Myocyte (in vitro differentiated cells): ENCODE results near the gene PRKCA. TPM values are rescaled to one million over a fixed set of nuclear protein-coding genes. Genes with fewer than 3 reads are reported as not detected.
"Not testable (repeated sequence)": the region's sequence is repeated elsewhere in the genome, so short reads cannot be mapped to it uniquely, and the experiment has no call there.

Experiments used
- DNase-seq: peaks from one replicate; pipeline ENCODE4 v3.0.0-alpha.2; 2012; ENCODE audit warnings: low read depth
- total RNA-seq: library from RNA; depleted of rRNA; stranded (reverse); fragments of >200 nt; gene quantifications from 2 replicates; pipeline ENCODE4 v1.2.3, GENCODE V29; 2014

The PRKCA gene
- total RNA-seq, 1 donor from 2014 or later, result 8.6 TPM

DNA sequence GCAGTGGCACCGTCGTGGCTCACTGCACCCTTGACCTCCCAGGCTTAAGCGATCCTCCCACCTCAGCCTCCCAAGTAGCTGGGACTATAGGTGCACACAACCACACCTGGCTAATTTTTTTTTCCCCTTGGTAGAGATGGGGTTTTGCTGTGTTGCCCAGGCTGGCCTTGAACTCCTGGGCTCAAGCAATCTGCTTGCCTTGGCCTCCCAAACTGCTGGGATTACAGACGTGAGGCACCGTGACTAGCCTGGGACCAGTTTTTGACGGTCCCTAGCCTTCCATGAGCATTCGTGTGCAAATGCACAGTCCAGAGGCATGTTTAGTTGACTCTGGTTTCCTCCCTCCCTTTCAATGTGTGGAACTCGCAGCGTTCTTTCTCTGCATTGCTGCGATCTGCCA, 48.2 kb downstream of the PRKCA start:
- not testable (repeated sequence) for DNase-seq

DNA sequence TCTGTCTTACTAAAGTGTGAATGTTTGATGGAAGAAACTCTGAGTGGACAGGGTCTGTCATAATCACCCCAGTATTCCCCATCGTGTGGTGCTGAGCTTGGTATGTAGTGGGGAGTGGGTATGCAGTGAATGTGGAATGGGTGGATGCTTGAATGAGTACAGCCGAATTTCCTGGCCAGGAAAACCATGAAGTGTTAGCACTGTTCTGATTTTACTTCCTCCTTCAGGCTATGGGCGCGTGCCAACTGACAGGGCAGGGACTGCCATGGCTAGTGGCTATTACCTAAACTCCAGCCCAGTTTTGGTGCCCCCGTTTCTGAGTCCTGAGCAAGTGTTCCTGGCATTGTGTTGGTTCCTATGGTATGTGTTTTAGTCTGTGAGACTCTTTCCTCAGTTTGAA, 48.6 kb downstream of the PRKCA start:
- no peak for DNase-seq

DNA sequence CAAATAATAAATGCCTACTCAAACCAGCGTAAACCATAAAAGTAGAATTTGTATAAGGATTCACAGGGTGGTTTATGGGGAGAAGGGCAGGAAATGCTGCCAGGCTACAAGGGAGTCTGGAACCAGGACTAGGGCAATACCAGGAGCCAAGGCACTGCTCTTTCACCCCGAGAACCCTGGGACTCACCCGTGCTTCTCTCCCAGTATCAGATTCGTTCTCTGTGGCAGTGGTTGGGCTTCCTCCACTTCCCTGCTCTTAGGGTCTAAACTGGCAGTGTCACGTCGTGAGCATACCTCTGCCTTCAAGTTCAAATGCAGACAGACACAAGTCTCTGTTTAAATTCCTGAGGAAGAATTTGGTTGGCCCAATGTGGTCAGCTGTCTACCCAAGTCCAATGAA, 49.3 kb downstream of the PRKCA start:
- no peak for DNase-seq

DNA sequence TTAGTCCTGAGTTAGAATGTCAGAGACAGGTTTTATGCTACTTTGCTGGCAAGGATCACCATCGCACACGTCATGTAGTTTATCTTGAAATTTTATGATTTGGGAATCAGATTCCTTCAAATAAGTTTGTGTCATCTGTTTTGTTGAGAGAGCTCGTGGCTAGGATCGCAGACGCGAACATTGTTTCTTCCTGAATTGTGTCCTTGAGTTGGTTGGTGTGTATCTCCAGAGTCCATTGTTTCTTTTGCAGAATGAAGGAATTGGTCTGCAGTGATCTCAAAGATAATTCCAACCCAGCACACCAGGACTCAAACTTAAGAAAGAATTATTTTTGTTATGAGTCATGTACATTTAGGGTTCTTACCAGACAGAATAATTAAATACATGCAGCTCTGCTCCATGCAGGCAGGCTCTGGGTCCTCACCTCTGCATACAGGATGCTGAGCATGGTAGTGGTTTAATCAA, 51.6 kb downstream of the PRKCA start:
- no peak for DNase-seq

DNA sequence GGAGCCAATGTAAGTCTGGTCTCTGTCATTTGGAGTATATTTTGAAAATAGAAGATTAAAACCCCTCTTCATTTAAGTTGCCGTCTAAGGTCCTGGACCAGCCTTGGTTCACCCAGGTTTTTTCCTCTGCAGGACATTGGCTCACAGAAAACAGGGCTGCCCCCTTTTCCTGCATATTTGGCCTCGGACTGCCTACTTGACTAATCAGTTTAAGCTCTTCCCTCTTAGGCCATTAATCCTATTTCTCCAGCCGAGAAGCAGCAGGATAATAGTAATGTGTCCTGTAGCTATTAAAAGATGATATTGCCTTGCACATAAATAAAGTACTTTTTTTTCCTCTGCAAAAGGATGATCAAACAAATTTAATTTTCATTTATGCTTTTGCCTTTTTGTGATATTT, 52.1 kb downstream of the PRKCA start:
- no peak for DNase-seq

DNA sequence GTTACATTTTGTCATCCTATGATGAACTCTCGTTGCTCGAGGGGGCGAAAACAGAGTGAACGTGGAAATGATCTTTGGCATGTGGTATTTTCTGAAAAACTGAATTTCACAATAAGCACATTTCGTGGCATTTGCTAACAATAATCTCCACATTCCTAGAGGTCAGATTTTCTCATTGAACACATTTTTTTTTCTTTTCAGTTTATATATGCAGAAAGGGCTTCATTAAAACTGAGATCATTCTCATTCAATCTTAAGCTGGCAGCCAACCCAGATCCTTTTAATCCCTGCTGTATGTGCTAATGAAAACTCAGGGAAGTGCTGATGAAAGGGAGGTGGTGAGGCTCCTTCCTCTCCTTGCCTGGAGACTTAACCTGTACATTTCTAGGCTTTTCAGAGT, 52.6 kb downstream of the PRKCA start:
- DNase-seq, result no peak

DNA sequence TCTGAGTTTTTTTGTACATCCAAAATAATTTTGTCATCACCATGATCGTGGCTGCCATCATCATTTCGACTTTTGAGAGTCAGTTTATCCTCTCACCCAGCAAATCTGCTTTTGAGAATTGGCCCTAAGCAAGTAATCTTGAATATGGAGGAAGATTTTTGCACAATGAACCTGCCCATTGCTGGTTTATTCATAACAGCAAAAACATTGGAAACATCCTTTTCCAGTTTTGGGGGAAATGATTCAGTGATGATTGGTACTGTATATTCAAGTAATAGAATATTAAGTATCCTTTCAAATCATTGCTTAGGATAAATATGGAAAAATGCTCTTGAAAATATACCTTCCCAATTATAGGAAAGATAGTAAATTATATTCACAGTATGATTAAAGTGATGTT, 53.1 kb downstream of the PRKCA start:
- DNase-seq, result no peak

DNA sequence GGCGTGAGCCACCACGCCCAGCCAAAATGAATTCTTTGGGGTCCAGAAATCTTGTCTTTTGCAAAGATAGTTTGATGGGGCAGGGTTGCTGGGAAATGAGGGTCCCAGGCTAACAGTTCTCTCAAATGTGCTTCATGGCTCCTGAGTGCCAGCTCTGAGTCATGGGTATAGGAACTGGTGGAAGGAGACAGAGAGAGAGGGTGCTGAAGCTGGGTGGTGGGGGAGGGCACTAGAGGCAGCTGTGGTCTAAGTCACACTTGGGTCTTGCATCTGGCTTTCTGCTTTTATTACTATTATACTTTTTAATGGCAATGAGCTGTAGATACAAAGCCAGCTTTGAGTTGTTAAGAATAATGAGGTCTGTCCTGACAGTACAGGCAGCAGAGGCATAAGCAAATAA, 54.6 kb downstream of the PRKCA start:
- DNase-seq, result peak; percentile 34

DNA sequence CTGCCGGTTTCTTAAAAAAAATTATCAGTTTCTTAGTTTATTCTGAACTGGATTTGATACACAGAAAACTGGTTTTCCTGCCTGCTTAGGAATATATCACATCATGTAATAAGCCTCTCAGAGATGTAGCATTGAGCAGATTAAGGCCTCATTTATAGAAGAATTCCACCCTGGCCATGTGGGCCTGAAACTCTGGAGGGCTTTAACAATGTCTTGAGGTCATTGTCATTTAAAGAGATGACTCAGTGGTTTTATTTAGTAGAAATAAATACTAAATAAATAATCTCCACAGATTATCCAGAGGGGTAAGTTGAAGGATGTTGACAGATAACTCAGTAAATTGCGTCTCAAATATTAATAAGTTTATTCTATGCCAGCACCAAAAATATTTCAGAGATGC, 56.9 kb downstream of the PRKCA start:
- no peak for DNase-seq

DNA sequence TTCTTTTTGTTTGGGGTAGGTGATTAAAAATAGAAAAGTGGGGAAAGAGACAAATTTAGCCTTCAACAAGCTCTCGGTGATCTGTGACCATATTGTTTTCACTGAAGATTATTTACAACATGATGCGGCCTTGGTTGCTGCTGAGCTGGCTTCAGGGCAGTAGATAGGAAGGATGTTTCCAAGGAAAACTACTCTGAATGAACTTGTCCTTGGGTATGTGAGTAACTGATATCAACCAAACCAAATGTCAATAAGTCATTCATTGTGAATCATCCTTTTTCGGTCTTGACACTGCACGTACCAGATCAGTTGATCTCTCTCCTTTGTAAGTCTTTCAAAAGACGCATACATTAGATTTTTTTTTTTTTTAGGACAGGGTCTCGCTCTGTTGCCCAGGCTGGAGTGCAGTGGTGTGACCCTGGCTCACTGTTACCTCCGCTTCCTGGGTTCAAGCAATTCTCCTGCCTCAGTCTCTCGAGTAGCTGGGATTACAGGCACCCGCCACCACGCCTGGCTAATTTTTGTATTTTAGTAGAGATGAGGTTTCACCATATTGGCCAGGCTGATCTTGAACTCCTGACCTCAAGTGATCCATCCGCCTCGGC, 58.6 kb downstream of the PRKCA start:
- DNase-seq, result not testable (repeated sequence)

DNA sequence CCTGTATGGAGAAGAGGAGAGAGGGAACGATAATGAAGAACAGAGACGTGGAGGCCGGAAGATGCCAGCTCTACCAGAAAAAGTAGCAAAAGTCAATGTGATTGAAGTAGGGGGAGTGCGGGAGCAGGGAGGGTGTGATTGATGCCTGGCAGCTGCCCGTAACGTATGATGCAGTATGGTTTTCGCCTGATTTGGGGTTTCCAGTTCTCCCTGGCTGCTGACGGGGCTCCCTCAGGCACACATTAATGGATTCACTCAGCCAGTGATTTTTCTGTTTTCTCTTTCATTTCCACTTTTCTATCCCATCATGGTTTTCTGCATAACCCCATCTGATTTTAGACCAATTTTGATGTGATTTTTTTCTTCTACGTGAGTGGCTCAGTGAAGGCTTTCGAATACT, 62.1 kb downstream of the PRKCA start:
- DNase-seq, result no peak

DNA sequence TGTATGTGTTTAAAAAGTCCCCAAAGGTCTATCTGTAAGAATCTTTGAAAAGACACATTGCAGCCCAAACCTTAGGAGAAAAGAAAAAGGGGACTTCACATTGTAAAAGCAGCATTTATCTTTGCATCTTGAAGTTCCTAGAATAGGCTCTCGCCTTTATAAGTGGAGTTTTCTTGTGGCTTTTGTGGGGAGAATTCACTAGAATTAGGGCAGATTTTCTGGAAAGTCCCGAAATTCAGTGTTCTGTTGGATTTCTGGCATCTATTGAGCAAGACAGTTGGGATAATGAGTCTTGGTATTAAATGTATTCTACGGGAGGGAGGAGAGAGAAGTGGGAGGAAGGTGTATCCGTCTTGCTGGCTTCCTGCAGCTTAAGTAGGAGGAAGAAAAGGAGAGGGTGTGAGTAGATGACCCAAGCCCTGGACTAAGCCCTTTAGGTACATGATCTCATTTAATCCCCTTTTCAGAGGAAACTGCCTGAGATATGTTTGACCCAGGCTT, 62.6 kb downstream of the PRKCA start:
- DNase-seq, result no peak

DNA sequence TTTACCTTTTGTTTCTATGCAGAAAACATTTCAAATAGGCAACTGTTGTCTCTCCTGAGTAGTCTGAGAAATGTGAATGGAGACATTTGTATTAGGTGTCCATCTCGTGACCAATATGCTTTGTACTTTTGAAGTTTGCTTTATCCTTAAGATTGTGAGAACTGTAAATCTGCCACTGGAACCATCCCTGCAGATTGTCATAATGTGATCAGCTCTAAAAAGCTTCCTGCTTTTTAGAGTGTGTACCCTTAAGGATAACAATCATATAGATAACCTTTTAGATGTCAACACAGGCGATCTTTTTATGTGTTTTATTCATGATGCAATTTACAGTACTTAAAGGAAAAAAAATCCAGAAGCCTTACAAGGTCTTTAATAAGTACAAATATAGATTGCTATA, 63.5 kb downstream of the PRKCA start:
- DNase-seq, result no peak

DNA sequence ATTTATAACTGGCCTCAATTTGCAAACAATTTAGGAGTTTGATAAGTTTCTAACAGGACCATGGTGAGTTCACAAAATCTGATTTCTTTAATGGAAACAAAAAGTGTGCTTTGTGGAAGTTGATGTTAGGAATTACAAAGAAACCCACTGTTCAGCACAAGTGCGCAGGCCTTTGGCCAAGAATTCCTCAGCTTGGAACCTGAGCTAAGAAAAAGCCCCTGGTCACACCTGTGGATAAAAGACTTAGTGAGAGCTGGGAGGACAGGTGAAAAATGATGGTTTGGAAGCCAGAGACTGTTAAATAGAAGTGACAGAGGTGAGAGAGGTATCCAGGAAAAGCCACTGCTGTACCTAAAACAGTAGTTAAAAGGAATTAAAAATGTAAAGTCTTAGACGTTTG, 64.7 kb downstream of the PRKCA start:
- DNase-seq, result no peak

DNA sequence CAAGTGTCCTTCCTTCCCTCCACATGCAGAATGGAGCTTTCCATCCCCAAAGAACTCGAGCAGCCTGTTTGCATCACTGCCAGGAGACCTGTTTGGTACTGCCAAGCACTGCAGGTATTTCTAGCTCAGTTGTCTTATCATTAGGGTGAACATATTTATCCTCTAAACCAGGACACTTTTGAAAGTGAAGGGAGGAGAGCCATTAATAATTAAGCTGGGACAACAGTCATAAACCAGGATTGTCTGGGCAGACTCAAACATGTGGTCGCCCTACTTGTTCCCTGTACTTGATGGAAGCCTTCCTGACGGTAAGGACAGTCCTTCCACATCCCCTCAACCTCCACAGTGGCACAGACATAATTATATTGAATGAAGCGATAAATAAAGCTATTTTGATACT, 67.4 kb downstream of the PRKCA start:
- no peak for DNase-seq

DNA sequence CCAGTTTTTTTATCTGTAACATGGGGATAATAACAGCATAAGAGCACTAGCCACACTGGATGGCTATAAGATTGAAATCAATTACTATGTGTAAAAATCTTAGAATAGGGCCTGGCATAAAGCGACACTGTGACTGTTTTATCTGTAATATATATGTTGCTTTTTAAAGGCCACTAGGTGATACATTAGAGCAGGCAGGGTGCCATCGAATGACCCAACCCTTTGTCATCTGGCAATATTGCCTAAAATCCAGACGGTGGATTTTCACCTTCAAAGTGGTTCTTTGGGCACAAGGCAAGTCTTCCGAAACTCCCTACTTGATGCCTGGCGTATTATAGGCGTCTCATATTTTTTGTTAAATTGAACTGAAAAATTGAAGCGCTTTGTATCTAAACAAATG, 69.1 kb downstream of the PRKCA start:
- no peak for DNase-seq

DNA sequence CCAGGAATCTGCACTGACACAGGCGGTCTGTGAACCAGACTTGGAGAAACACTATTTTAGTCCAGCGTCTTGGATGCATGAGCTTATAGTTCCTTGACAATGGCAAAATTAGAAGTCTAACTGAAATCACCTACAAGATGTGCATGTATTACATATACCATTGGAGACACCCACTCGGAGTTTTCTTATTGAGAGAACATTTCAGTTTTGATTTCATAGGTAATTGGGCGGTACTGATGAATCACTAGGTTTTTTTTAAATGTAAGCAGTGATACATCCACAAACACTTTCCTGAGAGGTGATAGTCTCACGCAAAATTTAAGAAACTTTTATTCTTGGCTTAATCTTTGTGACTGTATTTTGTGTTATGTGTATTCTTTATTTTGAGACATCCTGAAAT, 69.8 kb downstream of the PRKCA start:
- DNase-seq, result no peak

DNA sequence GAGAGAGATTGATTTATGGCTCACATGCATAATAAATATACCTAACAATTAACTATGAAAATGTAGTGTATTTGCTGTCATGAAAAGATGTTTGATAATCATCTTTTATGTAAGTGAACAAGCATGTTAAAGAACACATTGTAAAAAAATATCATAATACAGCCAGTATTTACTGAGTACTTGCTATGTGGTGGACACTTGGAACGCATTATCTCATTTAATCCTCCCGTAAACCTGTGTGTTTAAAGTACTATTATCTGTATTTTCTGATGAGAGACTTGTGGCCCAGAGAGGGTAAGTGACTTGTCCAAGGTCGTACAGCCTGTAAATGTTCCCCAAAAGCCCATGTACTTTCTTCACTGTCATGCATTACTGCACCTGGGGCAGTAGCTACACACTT, 70.7 kb downstream of the PRKCA start:
- no peak for DNase-seq

DNA sequence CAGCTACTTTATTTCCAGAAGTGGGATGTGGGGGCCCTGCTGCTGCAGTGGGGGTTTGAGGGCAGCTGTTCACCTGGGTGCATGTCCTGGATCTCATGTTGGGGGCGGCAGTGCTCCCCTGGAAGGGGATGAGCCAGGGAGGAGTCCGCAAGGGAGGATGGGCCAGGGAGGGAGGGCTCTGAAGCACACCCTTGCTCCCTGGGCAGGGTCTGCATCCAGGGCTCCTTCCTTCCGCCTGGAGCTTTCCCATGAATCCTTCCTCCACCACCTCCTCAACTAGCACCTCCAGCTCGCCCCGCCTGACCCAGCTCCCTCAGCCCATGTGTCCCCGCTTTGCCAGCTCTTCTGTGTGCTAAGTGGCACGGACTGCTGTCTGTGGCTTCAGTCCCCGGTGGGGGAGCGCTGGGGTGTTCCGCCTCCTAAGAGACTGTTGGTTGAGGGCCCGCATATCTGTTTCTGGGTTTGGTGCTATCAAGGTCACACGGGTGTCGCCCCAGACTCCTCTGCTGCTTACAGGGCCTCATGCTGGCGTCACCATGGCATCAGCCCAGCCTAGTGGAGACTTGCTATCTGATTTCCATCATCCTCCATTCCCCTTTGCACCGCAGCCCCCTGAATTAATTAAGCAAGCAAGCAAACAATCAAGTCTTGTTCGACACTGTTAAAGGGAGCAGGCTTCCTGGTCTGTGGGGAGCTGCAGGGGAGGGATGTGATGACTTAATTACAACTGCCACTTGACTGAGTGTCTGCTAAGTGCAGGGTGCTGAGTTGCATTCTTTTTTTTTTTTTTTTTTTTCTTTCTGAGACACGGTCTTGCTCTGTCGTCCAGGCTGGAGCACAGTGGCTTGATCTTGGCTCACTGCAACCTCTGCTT, 71.8 kb downstream of the PRKCA start:
- no peak for DNase-seq

DNA sequence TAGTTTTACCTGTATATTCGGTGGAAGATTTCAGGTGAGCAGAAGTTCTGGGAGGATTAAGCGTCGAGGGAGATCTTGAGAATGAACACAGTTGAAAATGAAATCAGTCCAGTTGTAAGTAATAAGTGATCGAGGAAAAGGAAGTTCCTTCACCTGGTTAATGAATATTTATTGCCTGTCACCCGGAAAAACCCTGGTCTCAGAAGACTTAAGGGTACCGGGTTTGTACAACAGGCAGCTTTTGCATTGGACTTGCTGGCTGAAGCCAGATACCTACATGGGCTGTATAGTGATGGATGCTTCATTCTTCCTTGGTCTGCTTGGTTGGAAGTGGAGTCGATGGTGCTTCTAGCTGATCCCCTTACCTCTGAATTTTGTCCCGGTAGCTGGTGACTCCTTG, 72.7 kb downstream of the PRKCA start:
- no peak for DNase-seq

DNA sequence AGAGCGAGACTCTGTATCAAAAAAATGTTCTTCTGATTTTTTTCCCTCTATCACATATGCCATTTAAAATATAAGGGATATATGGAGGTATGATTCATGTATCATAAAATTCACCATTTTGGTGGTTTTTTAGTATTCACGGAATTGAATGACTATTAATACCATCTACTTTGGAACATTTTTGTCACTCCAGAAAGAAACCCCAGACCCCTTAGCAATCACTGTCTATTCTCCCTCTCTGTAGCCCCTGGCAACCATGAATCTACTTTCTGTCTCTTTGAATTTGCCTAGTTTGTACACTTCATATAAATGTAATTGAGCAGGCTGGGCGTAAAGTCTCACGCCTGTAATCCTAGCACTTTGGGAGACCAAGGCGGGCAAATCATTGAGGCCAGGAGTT, 75.9 kb downstream of the PRKCA start:
- DNase-seq, result no peak

DNA sequence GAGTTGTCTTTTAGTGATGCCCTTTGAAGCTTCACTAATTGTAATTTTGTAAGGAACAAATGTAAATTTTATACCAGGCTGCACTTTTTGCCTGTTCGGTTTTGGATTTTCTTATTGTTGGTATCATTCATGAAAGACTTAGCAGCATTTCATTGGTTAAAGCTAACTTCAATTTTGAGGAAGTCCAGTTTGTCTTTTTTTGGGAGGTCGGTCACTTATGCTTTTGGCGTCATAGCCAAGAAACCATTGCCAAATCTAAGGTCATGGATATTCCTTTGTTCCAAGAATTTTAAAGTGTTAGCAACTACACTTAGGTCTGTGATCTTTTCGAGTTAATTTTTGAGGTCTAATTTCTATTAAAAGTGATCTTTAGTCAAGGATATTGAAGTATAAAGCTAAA, 77.1 kb downstream of the PRKCA start:
- DNase-seq, result no peak

DNA sequence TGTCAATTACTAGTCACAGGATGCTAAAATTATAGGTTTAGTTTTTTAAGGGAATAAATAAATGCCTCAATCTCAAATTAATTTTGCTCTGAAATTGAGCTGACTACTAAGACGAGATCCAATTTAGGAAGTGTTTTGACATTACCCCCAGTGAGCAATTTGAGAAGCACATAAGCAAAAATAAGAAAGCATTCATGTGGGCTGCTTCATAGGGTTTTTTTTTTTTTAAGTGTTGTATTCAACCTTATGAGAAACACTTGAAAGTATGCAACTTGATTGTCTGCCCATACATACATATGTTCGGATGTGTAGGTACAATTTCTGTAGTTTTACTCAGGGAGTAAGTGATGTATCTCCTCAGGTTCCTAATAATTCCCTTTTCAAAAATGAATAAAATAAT, 77.6 kb downstream of the PRKCA start:
- no peak for DNase-seq
